Measurements from ENCODE around the gene VWC2L. TPM values are rescaled to one million over a fixed set of nuclear protein-coding genes. Genes with fewer than 3 reads are reported as not detected.

VWC2L gene
- total RNA-seq = not detected in 2 replicates

DNA sequence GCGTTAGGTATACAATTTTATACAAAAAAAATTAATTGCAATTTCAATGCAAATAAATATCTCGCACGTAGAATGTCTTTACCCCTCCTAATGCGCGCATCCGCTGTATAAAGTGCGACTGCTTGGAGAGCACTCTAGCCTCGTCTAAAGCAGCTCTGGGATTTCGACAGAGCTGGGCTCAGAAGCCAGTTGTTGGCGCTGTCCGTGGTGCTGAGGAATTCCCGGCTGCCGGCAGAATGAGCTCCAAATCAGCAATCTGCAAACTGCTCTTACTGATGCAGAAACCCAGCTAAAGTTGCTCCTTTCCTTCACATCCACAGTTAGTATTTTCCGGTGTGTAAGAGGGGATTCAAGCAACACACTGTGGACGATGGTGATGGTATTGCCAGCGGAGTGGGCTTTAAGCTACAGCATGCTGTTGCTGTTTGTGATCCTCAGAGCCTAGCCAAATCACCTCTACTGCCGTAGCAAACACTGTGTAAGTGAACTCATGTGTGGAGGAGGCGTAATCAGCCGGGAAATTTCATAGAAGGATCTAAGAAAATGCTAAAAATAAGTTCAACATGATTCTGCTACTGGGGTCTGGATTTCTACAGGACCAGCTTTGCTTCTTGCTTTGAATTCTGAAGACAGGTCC lies at the start of gene VWC2L:
VWC2L (plus strand) TSS at position 137 of the 637 bp plus-strand sequence. CDS start 3,140 bp downstream, outside the sequence.

